Endodermal cell (in vitro differentiated cells): Measurements from ENCODE around the gene BBS5. TPM values are rescaled to one million over a fixed set of nuclear protein-coding genes. Genes with fewer than 3 reads are reported as not detected.

Experiments
- DNase-seq: peaks from one replicate; pipeline ENCODE4 v3.0.0-alpha.2; 2017
- H3K27ac ChIP-seq: 2 replicates; pipeline ENCODE4 v1.5.1; 2013; ENCODE audit warnings: mild to moderate bottlenecking, low read depth, low read length, moderate library complexity
- H3K27me3 ChIP-seq: 2 replicates; pipeline ENCODE4 v1.6.1; 2013; ENCODE audit warnings: mild to moderate bottlenecking, low read length, moderate library complexity; ENCODE audit not compliant: insufficient read depth, control insufficient read depth, poor library complexity, severe bottlenecking
- H3K36me3 ChIP-seq: 2 replicates; pipeline ENCODE4 v1.7.0; 2013; ENCODE audit warnings: mild to moderate bottlenecking, low read length, moderate library complexity; ENCODE audit not compliant: control insufficient read depth, insufficient read depth
- H3K4me1 ChIP-seq: one replicate; pipeline ENCODE4 v1.7.0; 2013; ENCODE audit warnings: low read length; ENCODE audit not compliant: control insufficient read depth, insufficient read depth
- H3K4me3 ChIP-seq: 2 replicates; pipeline ENCODE4 v1.5.1; 2013; ENCODE audit warnings: mild to moderate bottlenecking, low read length, moderate library complexity
- H3K9ac ChIP-seq: 2 replicates; pipeline ENCODE4 v1.6.1; 2013; ENCODE audit warnings: mild to moderate bottlenecking, low read length, moderate library complexity; ENCODE audit not compliant: poor library complexity, severe bottlenecking; ENCODE audit errors: extremely low read depth
- H3K9me3 ChIP-seq: 2 replicates; pipeline ENCODE4 v1.6.1; 2013; ENCODE audit warnings: mild to moderate bottlenecking, low read length, moderate library complexity; ENCODE audit not compliant: control insufficient read depth
- H3K27ac Mint-ChIP-seq: 2 replicates; pipeline ENCODE4 v1.8.0; 2020; ENCODE audit warnings: mixed read lengths
- H3K27me3 Mint-ChIP-seq: 2 replicates; pipeline ENCODE4 v1.8.0; 2021; ENCODE audit warnings: mild to moderate bottlenecking, mixed read lengths; ENCODE audit not compliant: insufficient read depth
- H3K36me3 Mint-ChIP-seq: 2 replicates; pipeline ENCODE4 v1.8.0; 2020; ENCODE audit warnings: low read depth, mixed read lengths
- H3K4me1 Mint-ChIP-seq: 2 replicates; pipeline ENCODE4 v1.8.0; 2020; ENCODE audit warnings: mixed read lengths
- H3K4me3 Mint-ChIP-seq: 2 replicates; pipeline ENCODE4 v1.8.0; 2020; ENCODE audit warnings: mild to moderate bottlenecking, moderate library complexity, mixed read lengths
- H3K9me3 Mint-ChIP-seq: 2 replicates; pipeline ENCODE4 v1.8.0; 2020; ENCODE audit warnings: mild to moderate bottlenecking, mixed read lengths
- WGBS, 2 experiments: methylation state at CpG; one replicate each; pipeline versions ENCODE4 v1.1.5 to v1.1.7; 2013; ENCODE audit warnings: missing lambda C conversion rate in 2 of 2, mixed read lengths in 1 of 2; ENCODE audit not compliant: insufficient coverage in 1 of 2, insufficient read length in 1 of 2; 5-methylcytosine and 5-hydroxymethylcytosine counted together
- total RNA-seq, 2 donors: library from RNA; stranded (reverse); fragmentation: NEBNext Ultra II Directional in 1 of 2; extraction: Animal tissue kit (Norgen Biotek cat#: 25700) in 1 of 2; gene quantifications; 2 replicates in 1 of 2; 3 replicates in 1 of 2; pipeline ENCODE4 v1.2.1, GENCODE V29; 2021
- TF ChIP-seq, protein P1 (sequence below): fragments of 200-600 bp; sonication (generic); conservative IDR thresholded peaks from 2 replicates; pipeline ENCODE4 v1.5.0; 2021; ENCODE audit warnings: antibody characterized with exemption, mild to moderate bottlenecking

BBS5 gene
- total RNA-seq, 2 donors from 2014 or later: 3.2 to 6.5 TPM

DNA sequence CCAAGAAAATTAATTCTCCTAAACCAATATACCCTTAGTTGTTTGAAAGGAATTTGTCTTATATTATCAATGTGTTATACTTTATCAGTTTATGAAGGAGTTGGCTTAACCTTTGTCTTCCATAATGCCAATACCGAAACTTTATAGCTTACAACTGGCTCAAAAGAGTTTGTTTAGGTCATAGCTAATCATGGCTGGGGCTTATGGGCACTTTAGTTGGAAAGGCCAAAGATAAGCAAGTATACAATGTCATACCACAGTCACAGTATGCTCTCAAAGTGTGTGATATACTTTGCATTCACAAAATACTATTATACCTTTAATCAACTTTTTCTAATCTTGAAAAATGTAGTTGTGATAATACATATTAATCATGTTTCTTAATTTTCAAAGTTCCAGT, 32.5 kb downstream of the BBS5 start:
- Histone ChIP-seq H3K9ac (no peak overlapping the region), H3K4me1 (peaks cover 9% of the 10 kb centered on the region), H3K27me3 (no peaks in the 10 kb centered on the region), H3K4me3 (no peak overlapping the region), H3K36me3 (no peaks in the 10 kb centered on the region), H3K9me3 (no peaks in the 10 kb centered on the region), H3K27ac (no peak overlapping the region)
- no peaks in the 10 kb centered on the region for H3K27me3 Mint-ChIP-seq
- no peak for DNase-seq
- no peak overlapping the region for H3K4me3 Mint-ChIP-seq
- TF ChIP-seq, protein P1, sequence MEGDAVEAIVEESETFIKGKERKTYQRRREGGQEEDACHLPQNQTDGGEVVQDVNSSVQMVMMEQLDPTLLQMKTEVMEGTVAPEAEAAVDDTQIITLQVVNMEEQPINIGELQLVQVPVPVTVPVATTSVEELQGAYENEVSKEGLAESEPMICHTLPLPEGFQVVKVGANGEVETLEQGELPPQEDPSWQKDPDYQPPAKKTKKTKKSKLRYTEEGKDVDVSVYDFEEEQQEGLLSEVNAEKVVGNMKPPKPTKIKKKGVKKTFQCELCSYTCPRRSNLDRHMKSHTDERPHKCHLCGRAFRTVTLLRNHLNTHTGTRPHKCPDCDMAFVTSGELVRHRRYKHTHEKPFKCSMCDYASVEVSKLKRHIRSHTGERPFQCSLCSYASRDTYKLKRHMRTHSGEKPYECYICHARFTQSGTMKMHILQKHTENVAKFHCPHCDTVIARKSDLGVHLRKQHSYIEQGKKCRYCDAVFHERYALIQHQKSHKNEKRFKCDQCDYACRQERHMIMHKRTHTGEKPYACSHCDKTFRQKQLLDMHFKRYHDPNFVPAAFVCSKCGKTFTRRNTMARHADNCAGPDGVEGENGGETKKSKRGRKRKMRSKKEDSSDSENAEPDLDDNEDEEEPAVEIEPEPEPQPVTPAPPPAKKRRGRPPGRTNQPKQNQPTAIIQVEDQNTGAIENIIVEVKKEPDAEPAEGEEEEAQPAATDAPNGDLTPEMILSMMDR: no peak
- H3K4me1 Mint-ChIP-seq: peaks cover 7% of the 10 kb centered on the region
- peaks cover 3% of the 10 kb centered on the region for H3K9me3 Mint-ChIP-seq
- no peak overlapping the region for H3K27ac Mint-ChIP-seq
- peaks cover 2% of the 10 kb centered on the region for H3K36me3 Mint-ChIP-seq
- 100% methylated on average over 1 of the region's 1 CpG for WGBS, 2 experiments

- WGBS, 2 experiments: 84 to 100% methylated on average over 1 to 2 of the region's 2 CpGs
These were observed 33.2 kb downstream of the BBS5 start for GRCh38 chr2:169512525-169512924.

DNA sequence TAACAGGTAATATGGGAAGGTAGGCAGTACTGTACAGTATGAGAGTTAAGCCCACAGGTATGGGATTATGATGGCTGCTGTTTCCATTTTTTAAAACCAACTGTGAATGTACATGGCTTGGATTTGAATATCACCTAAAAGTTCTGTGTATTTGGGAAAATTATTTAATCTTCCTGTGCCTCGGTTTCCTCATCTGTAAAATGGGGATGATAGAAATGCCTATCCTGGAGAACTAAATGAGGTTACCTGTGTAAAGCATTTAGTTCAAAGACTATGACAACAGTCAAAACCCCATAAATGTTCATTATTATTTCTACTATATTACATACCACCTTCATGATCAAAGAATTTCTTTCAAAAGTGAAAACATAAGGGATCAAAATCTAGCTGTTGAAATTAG, 33.8 kb downstream of the BBS5 start:
- Mint-ChIP-seq H3K27ac (no peak overlapping the region), H3K4me1 (peaks cover 7% of the 10 kb centered on the region), H3K27me3 (no peaks in the 10 kb centered on the region), H3K4me3 (no peak overlapping the region), H3K36me3 (no peaks in the 10 kb centered on the region), H3K9me3 (no peaks in the 10 kb centered on the region)
- 92 to 100% methylated on average over 1 of the region's 1 CpG for WGBS, 2 experiments
- no peaks in the 10 kb centered on the region for H3K9me3 ChIP-seq
- peaks cover 9% of the 10 kb centered on the region for H3K4me1 ChIP-seq
- DNase-seq: no peak
- no peaks in the 10 kb centered on the region for H3K27me3 ChIP-seq
- H3K4me3 ChIP-seq: no peak overlapping the region
- no peak overlapping the region for H3K9ac ChIP-seq
- no peak overlapping the region for H3K27ac ChIP-seq
- TF ChIP-seq, protein P1: no peak
- H3K36me3 ChIP-seq: no peaks in the 10 kb centered on the region

More at GRCh38 chr2:169512525-169512924, 33.2 kb downstream of the BBS5 start:
- Histone ChIP-seq H3K4me1 (peaks cover 9% of the 10 kb centered on the region), H3K9ac (no peak overlapping the region), H3K27ac (no peak overlapping the region), H3K4me3 (no peak overlapping the region), H3K36me3 (no peaks in the 10 kb centered on the region), H3K27me3 (no peaks in the 10 kb centered on the region), H3K9me3 (no peaks in the 10 kb centered on the region)
- no peak overlapping the region for H3K27ac Mint-ChIP-seq
- H3K36me3 Mint-ChIP-seq: no peaks in the 10 kb centered on the region
- TF ChIP-seq, protein P1: no peak
- DNase-seq: no peak
- H3K27me3 Mint-ChIP-seq: no peaks in the 10 kb centered on the region
- H3K4me1 Mint-ChIP-seq: peaks cover 7% of the 10 kb centered on the region
- H3K9me3 Mint-ChIP-seq: no peaks in the 10 kb centered on the region
- no peak overlapping the region for H3K4me3 Mint-ChIP-seq
